HG02588 (cell line): ENCODE results near the gene PTPRD.

ENCODE experiments used
- ATAC-seq: cut with Tn5 transposase; IDR thresholded peaks from one replicate; pipeline ENCODE4 v1.9.1; 2021; ENCODE audit warnings: mild to moderate bottlenecking, moderate library complexity; ENCODE audit not compliant: unreplicated experiment

The PTPRD gene

DNA sequence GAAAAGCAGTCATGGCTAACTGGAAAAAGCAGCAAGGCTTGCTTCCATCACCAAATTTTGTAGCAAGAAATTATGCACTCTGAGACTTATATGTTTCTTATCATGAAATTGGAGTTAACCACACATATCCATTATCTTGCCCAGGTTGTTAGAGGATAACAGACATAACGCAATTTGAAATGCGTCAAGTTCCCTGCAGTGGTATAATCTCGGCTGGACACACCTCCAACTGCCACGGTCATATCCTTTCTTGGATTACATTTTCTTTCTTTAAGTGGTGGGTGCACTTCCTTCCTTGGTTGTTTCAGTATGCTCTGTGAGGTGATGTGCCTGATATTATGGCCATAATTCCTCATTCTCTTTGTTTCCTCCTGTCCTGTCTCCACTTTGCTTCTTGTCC lies 2118.2 kb downstream of the PTPRD start:
- ATAC-seq: no peak

DNA sequence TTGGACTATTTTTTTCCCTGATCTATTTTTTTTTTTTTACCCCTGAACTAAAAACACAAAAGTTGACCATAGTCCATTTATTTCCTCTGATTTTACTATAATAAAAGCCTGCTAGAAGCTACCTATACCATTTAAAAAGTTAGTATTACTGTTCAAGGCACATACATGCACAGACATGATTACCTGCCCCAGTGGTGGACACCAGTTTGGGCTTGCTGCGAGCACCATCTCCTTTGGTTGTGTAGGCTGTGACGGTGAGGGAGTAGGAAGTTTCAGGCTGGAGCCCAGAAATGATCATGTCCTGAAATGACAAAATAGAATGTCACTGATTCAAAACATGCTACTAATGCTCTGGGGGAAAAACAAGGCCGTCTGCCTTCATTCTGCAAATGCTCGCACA lies 2120.1 kb downstream of the PTPRD start:
- no peak for ATAC-seq

DNA sequence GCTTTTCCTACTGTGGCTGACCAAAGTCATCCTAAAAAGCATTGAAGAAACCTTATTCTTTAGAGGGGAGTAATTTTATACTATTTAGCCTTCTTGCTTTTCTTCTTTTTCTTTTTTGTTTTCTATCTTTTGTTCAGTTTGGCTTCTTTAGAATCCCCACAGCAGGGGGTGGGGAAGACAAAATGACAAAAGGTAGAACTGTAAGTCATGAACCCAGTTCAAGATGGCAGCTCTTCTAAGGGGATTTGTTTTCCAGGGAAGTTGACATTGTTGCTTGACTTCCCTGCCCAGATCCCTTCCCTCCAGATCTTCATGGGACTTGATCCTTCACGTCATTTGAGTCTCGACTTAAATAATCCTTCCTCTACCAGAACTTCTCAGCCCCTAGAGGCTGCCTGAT lies 2120.8 kb downstream of the PTPRD start:
- ATAC-seq: no peak

DNA sequence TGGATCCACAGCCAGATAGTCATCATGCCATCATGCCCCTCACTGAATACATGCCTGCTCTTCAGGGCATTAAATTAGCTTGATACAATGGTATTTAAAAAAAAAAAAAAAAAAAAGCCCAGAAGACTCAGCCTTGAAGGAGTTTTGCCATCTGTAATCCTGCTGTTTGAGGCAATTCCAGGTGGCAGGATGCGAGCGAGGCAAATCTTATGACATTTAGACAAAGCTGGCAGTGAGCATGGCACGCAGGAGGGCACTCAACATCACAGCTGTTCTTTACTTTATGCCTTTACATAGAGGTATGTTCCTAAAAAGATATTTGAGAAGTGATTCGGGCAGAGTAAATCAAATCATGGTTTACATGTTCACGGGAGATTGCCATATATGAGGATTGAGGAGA lies 2121.2 kb downstream of the PTPRD start:
- no peak for ATAC-seq

DNA sequence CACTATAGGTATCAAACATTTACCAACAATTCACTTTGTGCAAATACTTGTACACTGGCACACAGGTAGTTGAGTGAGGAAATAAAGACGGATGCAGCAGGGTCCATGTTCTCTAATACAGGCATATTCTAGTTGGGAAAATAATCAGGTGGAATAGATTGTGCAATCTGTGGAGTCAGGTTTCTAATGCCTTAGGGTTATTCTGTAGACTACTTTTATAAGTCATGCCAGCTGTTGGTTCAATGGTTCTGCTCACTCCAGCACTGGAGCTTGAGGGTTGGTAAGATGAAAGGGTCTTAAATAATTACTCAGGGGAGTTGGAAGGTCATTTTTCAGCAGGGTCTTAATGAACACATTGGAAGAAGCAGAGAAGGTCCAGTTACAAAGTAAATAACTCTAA lies 2123.0 kb downstream of the PTPRD start:
- ATAC-seq: no peak

DNA sequence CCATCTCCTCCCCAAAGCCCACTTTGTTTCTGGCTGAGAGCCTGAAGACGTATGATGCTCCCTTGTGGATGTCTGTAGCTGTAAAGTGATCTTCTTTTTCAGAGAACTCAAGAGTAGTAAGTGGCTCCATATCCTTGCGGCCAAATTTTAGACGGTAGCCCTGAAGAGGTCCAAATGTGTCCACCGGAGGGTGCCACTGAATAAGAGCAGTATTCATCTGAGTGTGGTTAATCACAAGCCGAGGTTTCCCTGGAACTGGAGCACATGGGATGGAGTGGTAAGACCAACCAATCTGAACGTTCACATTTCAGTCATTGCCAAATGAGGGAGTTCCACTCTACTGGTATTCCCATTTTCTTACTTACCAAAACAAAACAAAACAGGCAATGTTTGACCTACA lies 2126.7 kb downstream of the PTPRD start:
- no peak for ATAC-seq

DNA sequence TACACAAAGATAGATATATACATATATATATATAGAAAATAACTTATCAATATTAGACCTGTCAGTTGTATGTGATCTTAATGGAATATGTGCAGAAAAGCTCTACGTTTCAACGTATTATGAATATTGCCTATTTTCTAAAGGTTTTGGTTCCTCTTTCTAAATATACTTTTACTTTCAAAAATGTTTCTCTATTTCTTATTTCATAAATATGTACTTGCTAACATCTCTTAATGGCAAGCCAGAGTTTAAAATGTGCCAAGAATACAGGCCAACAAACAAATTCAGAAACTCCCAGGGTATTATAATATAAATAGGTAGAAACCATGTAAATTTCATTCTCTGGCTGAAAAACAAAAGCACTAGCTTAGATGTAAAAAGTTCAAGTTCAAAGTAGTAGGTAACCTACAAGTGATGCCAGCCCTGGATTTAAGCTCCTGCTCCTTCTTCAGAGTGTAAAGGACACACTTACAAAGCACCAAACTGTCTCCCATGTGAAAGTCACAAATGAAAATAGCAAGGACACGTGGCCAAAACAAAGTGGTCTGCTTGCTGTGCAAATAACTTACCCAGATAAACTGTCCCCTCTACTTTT lies 2128.1 kb downstream of the PTPRD start:
- ATAC-seq: no peak

DNA sequence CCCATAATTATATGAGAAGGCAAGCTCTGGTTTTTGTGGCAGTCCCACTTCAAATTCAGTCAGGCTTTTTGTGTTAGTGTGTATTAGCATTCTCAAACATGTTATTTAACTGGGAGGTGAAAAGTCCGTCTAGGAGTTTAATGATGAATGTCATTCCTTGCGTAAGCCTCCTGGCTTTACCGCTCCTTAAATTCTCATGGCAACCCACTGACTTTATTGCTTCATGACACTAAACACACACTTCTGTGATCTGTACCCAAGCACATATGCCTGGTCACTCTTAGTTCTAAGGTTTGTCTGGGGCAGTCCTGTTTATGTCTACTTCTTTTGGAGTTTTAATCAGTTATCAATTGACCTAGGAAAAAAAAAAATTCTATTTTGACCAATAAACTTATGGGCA lies 2135.4 kb downstream of the PTPRD start:
- no peak for ATAC-seq

DNA sequence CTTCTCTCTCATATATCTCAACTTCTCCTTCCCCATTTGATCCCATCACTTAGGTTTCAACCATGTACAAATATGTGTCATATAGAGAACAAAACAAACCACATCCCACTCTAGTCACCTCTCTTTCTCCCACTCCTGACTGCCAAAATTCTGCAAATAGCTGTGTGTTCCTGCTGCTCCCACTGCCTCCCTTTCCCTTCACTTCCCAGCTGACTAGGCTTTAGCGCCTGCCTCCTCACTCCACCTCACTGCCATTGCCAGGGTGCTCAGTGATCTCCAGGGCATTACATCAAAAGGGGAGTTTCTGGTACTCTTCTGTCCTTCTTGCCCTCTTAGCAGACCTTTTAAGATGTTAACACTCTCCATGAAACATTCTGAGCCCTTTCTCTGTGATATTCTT lies 2137.9 kb downstream of the PTPRD start:
- no peak for ATAC-seq

DNA sequence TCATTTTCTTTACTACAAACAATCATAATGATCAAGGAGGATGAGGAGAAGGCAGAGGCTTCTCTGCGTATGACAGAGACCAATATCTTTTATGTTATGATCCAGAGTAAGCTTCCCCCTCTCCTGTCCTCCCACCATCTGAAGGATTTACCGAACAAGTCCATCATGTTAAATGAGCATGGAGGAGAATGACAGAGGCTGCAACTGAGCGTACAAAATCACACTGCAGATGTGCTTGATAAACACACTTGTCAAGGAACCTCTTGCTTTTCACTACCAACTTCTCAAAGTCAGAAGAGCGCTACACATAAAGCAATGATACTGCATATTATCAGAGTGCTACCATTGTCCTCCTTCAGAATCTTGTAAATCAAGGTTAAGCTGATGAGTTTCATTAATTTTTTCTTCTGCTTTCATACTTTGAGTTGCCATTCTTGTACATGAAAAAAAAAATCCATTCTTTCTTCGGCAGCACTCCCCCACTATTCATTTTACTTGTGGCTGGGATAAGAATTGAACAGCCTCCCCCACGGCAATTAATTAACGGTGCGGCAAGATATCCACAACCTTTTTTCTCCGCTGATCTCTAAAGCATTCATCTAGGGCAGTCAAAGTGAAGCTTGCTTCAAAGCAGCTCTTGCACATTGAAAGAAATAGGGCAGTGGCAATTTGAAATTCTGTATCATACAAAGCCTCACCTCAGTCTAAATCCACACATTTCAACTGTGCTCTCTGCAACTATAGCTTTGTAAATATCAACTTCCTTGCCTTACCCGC lies 2139.4 kb downstream of the PTPRD start:
- no peak for ATAC-seq

DNA sequence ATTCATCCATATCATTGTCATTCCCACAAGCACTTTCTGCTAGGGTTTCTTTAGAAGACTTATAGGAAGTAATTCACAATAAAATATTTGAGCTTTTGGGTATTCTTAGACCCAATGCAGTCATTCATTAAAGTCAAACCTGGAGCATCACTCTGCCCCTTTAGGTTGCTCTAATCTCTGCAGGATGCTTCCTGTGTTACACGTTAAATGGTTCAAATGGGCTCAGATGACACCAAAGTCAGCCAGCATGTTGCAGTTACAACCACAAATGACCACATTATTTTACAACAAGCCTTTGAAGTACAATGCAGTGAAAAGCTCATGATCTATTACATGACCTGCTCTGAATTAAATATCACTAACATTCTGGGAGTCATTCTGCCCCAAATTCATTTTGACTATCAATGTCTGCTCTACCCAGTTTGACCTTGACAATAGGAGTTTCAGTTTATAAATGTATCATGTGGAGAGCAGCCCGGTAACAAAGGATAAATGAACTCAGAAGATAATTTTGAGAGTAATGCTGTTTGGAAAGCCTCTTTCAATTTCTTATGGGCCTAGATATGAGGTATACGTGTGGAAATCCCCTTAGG lies 2144.7 kb downstream of the PTPRD start:
- ATAC-seq: no peak

DNA sequence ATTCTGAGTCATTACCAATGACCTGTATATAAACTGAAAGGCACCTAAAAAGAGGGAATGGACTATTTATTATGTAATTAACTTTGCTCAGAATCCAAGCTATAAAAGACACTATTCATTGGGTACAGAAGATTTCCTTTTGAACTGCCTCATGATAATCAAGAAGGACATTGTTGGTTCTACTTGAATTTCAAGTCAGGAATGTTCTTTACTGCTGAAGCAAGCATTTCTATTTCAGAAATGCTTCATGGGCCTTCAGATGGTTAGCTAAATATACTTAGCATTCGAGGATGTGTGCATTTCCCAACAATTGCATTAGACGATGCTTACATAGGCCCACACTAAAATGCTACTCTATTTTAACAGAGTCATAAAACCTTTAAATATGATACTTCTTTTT lies 2155.0 kb downstream of the PTPRD start:
- no peak for ATAC-seq

DNA sequence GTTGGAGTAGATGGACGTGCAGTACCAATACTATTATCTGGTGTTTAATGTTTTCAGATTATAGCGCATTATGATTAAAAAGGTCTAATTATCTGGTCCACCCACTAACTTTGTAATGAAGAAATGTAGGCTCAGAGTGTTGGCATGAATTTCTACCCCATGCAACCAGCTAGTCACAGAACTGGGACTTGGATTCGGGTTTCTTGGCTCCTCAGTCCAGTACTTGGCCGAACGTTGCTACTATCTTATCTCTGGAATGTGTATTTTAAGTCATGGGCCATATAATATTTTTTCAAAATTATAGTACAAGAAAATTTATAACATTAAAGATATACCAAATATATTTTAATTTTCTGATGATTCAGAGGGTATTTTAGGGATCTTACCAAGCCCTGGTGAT lies 2155.7 kb downstream of the PTPRD start:
- ATAC-seq: no peak

DNA sequence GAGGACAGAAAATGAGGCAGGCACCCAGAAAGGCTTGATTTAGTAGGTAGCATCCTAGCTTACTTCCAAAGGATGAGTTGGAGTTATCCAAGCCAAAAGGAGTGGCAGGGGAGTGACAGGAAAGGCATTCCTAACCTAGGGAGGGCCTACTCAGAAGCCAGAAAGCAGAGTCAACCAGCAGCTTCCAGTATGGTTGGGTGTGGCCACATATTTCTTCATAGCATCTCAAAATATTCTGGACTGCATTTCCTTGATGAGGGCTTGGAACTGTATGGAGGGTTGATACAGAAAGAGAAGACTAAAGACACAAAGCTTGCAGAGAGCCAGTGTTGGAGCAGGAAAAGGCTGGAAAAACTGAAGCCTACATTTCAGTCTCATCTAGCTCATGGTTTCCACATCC lies 2156.5 kb downstream of the PTPRD start:
- ATAC-seq: no peak

DNA sequence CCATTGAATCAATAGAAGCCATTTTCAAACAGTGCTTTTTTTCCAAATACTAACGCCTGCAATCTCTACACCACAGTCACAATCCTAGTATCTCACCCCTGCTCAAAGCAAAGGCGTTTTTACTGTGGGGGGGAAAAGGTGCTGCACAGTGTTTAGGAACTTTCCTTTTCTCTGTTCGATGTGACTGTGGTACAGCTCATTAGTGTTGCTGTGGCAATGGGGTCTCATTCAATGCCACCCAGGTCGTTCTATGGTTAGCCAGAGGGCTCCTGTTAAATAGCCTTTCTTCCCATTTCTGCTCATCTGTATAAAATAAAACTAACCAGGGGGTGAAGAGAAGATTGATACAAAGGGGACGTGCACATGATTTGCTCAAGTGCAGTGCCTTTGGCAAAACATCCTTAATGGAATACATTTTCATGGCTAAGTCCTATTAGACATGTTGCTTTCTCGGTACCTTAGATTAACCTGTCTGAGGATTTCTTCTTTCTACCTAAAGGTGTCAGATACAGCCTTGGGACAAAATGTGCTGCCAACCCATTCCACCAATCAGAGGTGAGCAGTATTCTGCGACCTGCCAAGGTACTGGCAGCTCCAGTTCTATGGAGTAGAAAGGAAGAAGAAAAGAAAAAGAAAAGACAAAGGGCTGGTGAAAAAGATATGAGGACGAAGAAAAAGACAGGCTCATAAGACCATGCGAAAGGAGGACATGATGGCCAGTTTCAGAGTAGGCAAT lies 2161.8 kb downstream of the PTPRD start:
- ATAC-seq: no peak

DNA sequence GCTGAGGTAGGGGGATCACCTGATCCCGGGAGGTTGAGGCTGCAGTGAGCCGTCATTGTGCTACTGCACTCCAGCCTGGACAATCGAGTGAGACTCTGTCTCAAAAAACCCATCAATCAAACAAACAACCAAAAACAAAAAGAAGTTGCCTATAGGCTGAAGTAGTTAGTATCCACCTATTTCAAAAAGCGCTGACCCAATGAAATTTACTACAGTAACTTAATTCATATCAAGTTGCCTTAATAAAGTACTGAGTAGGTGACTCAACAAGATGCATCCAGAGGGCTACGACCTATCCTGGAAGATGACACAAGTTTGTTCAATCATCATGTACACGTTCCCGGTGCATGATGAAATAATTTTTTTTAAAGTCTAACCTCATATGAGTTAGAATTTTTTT lies 2164.6 kb downstream of the PTPRD start:
- ATAC-seq: no peak

DNA sequence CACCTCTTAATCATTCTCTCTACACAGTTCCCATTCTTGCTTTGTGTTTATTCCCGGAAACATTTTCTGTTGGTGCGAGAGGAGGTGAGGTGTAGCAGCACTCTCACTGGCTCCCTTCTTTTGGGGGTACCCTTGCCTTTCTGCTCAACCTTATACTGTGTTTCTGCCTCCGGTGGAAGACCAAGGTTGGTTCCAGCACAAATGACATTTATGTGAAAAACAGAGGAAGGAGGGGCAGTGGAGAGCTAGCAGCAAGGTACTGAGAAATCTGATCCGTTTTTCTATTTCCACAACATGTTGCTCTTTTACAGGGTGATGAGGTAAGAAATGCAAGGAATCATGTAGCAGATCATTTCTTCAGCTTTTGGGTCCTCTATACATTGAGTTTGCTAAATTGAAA lies 2165.2 kb downstream of the PTPRD start:
- no peak for ATAC-seq

DNA sequence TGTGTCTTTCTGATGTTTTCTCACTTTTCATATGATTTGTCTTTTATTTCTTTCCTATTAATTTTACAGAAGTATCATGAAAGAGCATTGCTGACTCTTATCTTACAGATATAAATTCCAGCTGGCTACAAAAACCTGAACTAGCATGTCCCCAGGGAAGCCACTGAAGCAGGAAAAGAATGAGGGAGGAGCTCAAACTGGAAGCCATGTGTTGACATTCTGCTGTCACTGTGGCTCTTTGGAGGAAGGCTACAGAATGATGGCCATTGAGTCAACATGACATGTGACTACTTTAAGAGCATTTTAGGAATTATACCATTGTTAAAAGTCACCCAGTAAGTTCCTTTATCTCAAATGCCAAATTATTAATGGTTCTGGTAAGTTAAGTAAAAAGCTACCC lies 2174.9 kb downstream of the PTPRD start:
- ATAC-seq: no peak

DNA sequence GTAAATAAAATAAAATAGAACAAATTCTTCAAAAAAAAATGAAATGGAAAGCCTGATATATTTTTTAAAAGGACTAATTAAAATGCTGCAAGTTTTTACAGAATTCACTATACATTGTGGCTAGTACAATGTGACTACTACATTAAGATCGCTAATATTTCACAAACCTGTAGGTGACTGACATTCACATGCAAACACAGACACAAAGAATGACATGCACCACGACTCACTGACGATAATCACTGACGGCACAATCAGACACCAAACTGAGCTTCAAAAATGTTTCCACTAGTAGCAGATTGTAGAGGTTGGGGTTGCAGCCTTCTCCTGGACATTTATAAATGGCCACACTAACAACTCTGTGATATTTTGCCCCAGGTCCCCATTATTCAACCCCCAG lies 2175.5 kb downstream of the PTPRD start:
- ATAC-seq: no peak

DNA sequence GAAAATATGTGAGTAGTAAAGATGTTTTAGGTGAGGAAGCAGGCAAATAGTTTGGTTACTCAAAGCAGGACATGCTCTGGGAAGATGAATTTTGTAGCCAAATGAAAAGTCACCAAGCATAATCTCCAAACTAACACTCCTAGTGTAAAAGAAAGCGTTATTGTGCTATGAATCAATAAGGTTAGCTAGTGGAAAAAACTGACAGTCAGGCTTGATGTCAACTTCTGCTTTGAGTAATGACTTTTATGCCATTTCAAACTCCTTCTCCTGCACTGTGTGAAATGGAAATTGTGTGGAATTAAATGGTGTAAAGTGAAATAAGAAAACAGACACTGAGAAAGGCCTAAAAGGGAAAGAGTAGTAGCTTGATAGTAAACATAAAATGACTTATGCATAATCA lies 2176.0 kb downstream of the PTPRD start:
- ATAC-seq: no peak

DNA sequence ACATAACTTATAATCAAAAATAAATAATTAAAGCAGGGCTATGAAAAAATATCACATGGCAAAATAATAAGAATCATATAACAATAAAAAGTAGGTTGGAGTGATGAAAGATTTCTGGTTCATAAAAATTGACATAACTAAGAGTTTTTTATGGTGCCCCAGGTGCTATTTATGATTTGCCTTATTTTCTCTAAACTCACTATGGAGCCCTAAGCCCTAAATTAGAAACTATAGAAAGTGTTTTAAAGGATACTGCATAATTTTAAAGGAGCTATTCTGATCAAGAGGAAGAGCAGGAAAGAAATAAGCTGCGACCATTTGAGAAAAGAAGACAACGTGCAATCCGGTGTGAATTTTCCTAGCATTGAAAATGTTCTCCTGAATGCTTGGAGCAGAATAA lies 2178.2 kb downstream of the PTPRD start:
- ATAC-seq: no peak

DNA sequence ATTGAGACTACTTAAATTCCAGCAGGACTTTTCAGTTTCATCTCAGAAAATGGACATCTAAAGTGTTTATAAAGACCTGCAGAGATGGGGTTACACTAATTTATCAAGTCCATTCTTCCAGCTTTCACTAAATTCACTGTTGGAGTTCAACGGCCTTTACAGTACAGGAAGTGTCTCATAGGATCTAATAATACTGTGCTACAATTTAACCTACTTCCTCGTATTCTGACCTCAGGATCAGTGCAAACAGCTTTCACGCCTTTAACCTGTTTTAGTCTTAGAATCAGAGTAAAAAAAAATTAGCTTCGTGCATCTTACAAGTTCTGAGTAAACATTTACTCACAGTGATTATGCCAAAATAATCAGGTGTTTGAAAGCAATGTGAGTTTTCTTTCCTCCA lies 2180.6 kb downstream of the PTPRD start:
- ATAC-seq: no peak
